Measurements from ENCODE around the gene TTLL11.

DNA sequence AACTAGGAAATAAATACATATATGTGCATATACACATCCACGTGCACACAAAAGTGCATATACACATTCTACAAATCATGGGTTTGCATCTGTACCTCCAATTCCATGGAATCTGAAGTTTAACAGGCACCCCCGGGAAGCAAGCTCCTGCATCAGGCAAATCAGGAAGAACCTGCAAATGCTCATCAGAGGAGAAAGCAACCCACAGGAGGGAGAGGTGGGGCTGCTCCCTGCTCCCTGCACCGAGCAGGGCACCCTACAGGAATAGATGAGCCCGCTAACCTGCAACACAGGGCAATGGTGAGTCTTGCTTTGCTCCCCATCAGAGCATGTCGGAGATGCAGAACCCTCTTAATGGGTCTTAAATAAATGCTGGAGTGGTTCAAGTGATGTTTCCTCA lies 290.4 kb downstream of the TTLL11 start:
- TF ChIP-seq, protein P1, sequence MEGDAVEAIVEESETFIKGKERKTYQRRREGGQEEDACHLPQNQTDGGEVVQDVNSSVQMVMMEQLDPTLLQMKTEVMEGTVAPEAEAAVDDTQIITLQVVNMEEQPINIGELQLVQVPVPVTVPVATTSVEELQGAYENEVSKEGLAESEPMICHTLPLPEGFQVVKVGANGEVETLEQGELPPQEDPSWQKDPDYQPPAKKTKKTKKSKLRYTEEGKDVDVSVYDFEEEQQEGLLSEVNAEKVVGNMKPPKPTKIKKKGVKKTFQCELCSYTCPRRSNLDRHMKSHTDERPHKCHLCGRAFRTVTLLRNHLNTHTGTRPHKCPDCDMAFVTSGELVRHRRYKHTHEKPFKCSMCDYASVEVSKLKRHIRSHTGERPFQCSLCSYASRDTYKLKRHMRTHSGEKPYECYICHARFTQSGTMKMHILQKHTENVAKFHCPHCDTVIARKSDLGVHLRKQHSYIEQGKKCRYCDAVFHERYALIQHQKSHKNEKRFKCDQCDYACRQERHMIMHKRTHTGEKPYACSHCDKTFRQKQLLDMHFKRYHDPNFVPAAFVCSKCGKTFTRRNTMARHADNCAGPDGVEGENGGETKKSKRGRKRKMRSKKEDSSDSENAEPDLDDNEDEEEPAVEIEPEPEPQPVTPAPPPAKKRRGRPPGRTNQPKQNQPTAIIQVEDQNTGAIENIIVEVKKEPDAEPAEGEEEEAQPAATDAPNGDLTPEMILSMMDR (IDR thresholded peaks at IDR 0.05; ENCODE audit: insufficient read depth, low read depth, low read length), result no peak
- no peak for TF ChIP-seq EZH2 (IDR thresholded peaks at IDR 0.05; ENCODE audit: insufficient read depth, low read length)
